HepG2 (cell line): ENCODE data around the gene INO80E. TPM values are rescaled to one million over a fixed set of nuclear protein-coding genes. Genes with fewer than 3 reads are reported as not detected.

Experiments used
- EP300 ChIP-seq, 3 experiments: sonication (generic) in 1 of 3; formaldehyde crosslinking in 1 of 3; IDR thresholded peaks; 2 replicates each; pipeline versions ENCODE4 v1.5.1 to v1.6.1; 2011 to 2020; ENCODE audit warnings: low read depth in 2 of 3, low read length in 2 of 3, borderline replicate concordance in 1 of 3, improper control_type of control experiment in 1 of 3, mild to moderate bottlenecking in 1 of 3, missing genetic modification reagents in 1 of 3, moderate library complexity in 1 of 3
- KDM4B ChIP-seq: sonication (generic); formaldehyde crosslinking; IDR thresholded peaks from 2 replicates; pipeline ENCODE4 v1.4.0; 2020; ENCODE audit warnings: missing genetic modification reagents
- KDM5B ChIP-seq: sonication (generic); formaldehyde crosslinking; IDR thresholded peaks from 2 replicates; pipeline ENCODE4 v1.4.0; 2020; ENCODE audit warnings: missing genetic modification reagents, mild to moderate bottlenecking, borderline replicate concordance
- KLF13 ChIP-seq: sonication (generic); formaldehyde crosslinking; IDR thresholded peaks from 2 replicates; pipeline ENCODE4 v1.4.0; 2020; ENCODE audit warnings: mild to moderate bottlenecking, missing genetic modification reagents
- MED1 ChIP-seq: sonication (generic); formaldehyde crosslinking; IDR thresholded peaks from 2 replicates; pipeline ENCODE4 v1.4.0; 2020; ENCODE audit warnings: missing genetic modification reagents
- NFATC3 ChIP-seq: sonication (generic); formaldehyde crosslinking; IDR thresholded peaks from 2 replicates; pipeline ENCODE4 v1.5.1; 2020; ENCODE audit warnings: mild to moderate bottlenecking, missing genetic modification reagents
- NFKB2 ChIP-seq: sonication (generic); formaldehyde crosslinking; IDR thresholded peaks from 2 replicates; pipeline ENCODE4 v1.4.0; 2020; ENCODE audit warnings: missing genetic modification reagents, borderline replicate concordance
- RXRB ChIP-seq: IDR thresholded peaks from 2 replicates; pipeline ENCODE4 v1.6.1; 2016; ENCODE audit warnings: borderline replicate concordance, missing genetic modification reagents, missing compliant biosample characterization
- SAP130 ChIP-seq: IDR thresholded peaks from 2 replicates; pipeline ENCODE4 v1.6.1; 2016; ENCODE audit warnings: low read depth
- SIN3A ChIP-seq: IDR thresholded peaks from 2 replicates; pipeline ENCODE4 v1.6.1; 2011; ENCODE audit warnings: low read depth, mild to moderate bottlenecking, control low read depth, low read length, borderline replicate concordance
- TARDBP ChIP-seq: sonication (generic); formaldehyde crosslinking; IDR thresholded peaks from 2 replicates; pipeline ENCODE4 v1.8.0; 2022; ENCODE audit warnings: mild to moderate bottlenecking, missing genetic modification reagents
- TBX3 ChIP-seq: fragments of 450-650 bp; IDR thresholded peaks from 2 replicates; pipeline ENCODE4 v1.6.1; 2017; ENCODE audit warnings: antibody characterized with exemption, mild to moderate bottlenecking, inconsistent platforms, borderline replicate concordance
- YY1 ChIP-seq: IDR thresholded peaks from 2 replicates; pipeline ENCODE4 v1.6.1; 2011; ENCODE audit warnings: low read length, low read depth, moderate library complexity, mild to moderate bottlenecking; ENCODE audit not compliant: insufficient read depth, insufficient replicate concordance
- ZBTB21 ChIP-seq: sonication (generic); formaldehyde crosslinking; IDR thresholded peaks from 2 replicates; pipeline ENCODE4 v1.4.0; 2020; ENCODE audit warnings: missing genetic modification reagents
- ZMYM2 ChIP-seq: sonication (generic); formaldehyde crosslinking; IDR thresholded peaks from 2 replicates; pipeline ENCODE4 v1.8.0; 2022; ENCODE audit warnings: mild to moderate bottlenecking, missing genetic modification reagents
- ZNF230 ChIP-seq: sonication (generic); formaldehyde crosslinking; IDR thresholded peaks from 2 replicates; pipeline ENCODE4 v1.4.0; 2020; ENCODE audit warnings: mild to moderate bottlenecking, missing genetic modification reagents
- ZNF432 ChIP-seq: sonication (generic); formaldehyde crosslinking; IDR thresholded peaks from 2 replicates; pipeline ENCODE4 v1.5.0; 2020; ENCODE audit warnings: missing genetic modification reagents, mild to moderate bottlenecking, borderline replicate concordance
- ZNF660 ChIP-seq: sonication (generic); formaldehyde crosslinking; IDR thresholded peaks from 2 replicates; pipeline ENCODE4 v1.5.1; 2020; ENCODE audit warnings: mild to moderate bottlenecking, low read depth, missing genetic modification reagents, borderline replicate concordance
- ZNF878 ChIP-seq: sonication (generic); formaldehyde crosslinking; IDR thresholded peaks from 2 replicates; pipeline ENCODE4 v1.8.1; 2023; ENCODE audit warnings: mild to moderate bottlenecking, missing genetic modification reagents, moderate library complexity
- polyA plus RNA-seq, 8 experiments: library from polyadenylated mRNA; depleted of rRNA in 3 of 8; stranded (reverse) in 7 of 8; unstranded in 1 of 8; fragments of >200 nt; fragmentation: Illumina TruSeq in 4 of 8; extraction: Trizol in 4 of 8; gene quantifications; 2 replicates each; pipeline versions ENCODE4 v1.2.1 to v1.2.3, GENCODE V29; 2011 to 2016; ENCODE audit warnings: low read depth in 4 of 8, missing spikeins in 1 of 8, mixed read lengths in 1 of 8; ENCODE audit not compliant: insufficient read depth in 1 of 8
- total RNA-seq, 5 experiments: library from RNA; depleted of rRNA; stranded (reverse); fragments of >200 nt; fragmentation: Illumina TruSeq; extraction: Trizol; gene quantifications; 2 replicates each; pipeline ENCODE4 v1.2.3, GENCODE V29; 2016; ENCODE audit warnings: low read depth in 1 of 5
- TF ChIP-seq, protein P1 (sequence below): sonication (generic); formaldehyde crosslinking; IDR thresholded peaks from 2 replicates; pipeline ENCODE4 v1.5.0; 2020; ENCODE audit warnings: mild to moderate bottlenecking, missing genetic modification reagents, borderline replicate concordance
- TF ChIP-seq, protein P2 (sequence below): sonication (generic); formaldehyde crosslinking; IDR thresholded peaks from 2 replicates; pipeline ENCODE4 v1.4.0; 2020; ENCODE audit warnings: missing genetic modification reagents, low read depth, mild to moderate bottlenecking, borderline replicate concordance
- TF ChIP-seq, protein P3 (sequence below): sonication (generic); formaldehyde crosslinking; IDR thresholded peaks from 2 replicates; pipeline ENCODE4 v1.4.0; 2020; ENCODE audit warnings: missing genetic modification reagents
- TF ChIP-seq, protein P4 (sequence below): IDR thresholded peaks from 2 replicates; pipeline ENCODE4 v1.6.1; 2016; ENCODE audit warnings: missing compliant biosample characterization, missing genetic modification reagents, borderline replicate concordance
- TF ChIP-seq, protein P5 (sequence below): sonication (generic); formaldehyde crosslinking; IDR thresholded peaks from 2 replicates; pipeline ENCODE4 v1.4.0; 2020; ENCODE audit warnings: mild to moderate bottlenecking, missing genetic modification reagents

The INO80E gene
- total and polyA plus RNA-seq, 2 of the 13 experiments (the other 11 are each of a cell fraction or from before 2014, with no cell fraction given), result 25.8 to 45.6 TPM

DNA sequence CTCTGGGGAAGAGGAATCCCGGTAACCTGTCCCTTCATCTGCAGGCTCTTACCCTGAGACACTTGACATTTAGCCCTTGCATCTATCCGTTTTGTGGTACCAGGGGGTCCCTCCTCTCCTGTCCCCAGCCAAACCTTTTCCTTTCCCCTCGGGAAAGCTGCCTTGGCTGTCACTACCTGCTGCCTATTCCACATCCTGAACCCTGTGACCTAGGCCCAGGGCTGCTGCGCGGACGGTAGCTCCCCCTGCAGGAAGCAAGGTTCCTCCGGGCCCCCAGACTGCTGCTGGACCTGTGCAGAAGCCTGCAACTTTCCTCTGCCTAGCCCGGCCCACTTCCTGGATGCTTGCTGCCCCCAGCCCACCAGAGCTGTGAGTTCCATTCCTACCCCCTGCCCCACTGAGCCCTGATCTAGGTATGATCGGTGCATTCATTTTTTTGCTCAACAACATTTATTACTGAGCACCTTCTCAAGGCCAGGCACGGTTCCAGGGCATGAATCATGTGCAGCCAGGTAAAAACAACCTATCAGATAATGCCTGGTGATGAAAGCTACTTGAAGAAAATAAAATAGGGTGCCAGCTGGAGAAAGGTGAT, 59.0 kb downstream of the INO80E start (continued):
- TF ChIP-seq YY1, result peak; percentile 50
- peak; percentile 67; the same call in 1 of the 2 replicates for TF ChIP-seq ZNF230 (CRISPR knock-in tag)
- TF ChIP-seq NFATC3 (CRISPR knock-in tag), result 0 out of 2 replicates have a peak, but pooled peaks have one; percentile 22
- 0 out of 2 replicates have a peak, but pooled peaks have one; percentile 50 for TF ChIP-seq TARDBP (CRISPR knock-in tag)
- TF ChIP-seq RXRB (CRISPR knock-in tag), result peak; percentile 57; the same call in 1 of the 2 replicates
- no peak for TF ChIP-seq ZBTB21 (CRISPR knock-in tag)
- TF ChIP-seq KDM5B (CRISPR knock-in tag), result 0 out of 2 replicates have a peak, but pooled peaks have one; percentile 49
- TF ChIP-seq, protein P1, sequence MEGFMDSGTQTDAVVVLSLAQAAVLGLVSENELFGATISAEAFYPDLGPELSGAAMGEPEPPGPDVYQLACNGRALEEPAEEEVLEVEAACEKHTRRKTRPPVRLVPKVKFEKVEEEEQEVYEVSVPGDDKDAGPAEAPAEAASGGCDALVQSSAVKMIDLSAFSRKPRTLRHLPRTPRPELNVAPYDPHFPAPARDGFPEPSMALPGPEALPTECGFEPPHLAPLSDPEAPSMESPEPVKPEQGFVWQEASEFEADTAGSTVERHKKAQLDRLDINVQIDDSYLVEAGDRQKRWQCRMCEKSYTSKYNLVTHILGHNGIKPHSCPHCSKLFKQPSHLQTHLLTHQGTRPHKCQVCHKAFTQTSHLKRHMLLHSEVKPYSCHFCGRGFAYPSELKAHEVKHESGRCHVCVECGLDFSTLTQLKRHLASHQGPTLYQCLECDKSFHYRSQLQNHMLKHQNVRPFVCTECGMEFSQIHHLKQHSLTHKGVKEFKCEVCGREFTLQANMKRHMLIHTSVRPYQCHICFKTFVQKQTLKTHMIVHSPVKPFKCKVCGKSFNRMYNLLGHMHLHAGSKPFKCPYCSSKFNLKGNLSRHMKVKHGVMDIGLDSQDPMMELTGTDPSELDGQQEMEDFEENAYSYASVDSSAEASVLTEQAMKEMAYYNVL (CRISPR knock-in tag), result no peak
- TF ChIP-seq, protein P2, sequence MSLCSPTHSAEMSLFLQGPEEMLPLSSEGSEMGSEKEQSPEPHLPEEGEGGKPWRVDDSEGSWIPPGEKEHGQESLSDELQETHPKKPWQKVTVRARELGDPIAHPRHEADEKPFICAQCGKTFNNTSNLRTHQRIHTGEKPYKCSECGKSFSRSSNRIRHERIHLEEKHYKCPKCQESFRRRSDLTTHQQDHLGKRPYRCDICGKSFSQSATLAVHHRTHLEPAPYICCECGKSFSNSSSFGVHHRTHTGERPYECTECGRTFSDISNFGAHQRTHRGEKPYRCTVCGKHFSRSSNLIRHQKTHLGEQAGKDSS (CRISPR knock-in tag), result peak; percentile 70; the same call in 1 of the 2 replicates
- no peak for TF ChIP-seq ZNF432 (CRISPR knock-in tag)
- peak; percentile 72 for TF ChIP-seq SAP130 (CRISPR knock-in tag)
- TF ChIP-seq ZMYM2 (CRISPR knock-in tag), result no peak
- TF ChIP-seq SIN3A, result 0 out of 2 replicates have a peak, but pooled peaks have one; percentile 49
- no peak for TF ChIP-seq MED1 (CRISPR knock-in tag)
- TF ChIP-seq ZNF878 (CRISPR knock-in tag), result no peak
- 0 out of 2 replicates have a peak, but pooled peaks have one; percentile 61 for TF ChIP-seq KDM4B (CRISPR knock-in tag)
- TF ChIP-seq, protein P3, sequence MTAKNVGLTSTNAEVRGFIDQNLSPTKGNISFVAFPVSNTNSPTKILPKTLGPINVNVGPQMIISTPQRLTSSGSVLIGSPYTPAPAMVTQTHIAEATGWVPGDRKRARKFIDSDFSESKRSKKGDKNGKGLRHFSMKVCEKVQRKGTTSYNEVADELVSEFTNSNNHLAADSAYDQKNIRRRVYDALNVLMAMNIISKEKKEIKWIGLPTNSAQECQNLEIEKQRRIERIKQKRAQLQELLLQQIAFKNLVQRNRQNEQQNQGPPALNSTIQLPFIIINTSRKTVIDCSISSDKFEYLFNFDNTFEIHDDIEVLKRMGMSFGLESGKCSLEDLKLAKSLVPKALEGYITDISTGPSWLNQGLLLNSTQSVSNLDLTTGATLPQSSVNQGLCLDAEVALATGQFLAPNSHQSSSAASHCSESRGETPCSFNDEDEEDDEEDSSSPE, result 0 out of 2 replicates have a peak, but pooled peaks have one; percentile 21
- TF ChIP-seq, protein P4, sequence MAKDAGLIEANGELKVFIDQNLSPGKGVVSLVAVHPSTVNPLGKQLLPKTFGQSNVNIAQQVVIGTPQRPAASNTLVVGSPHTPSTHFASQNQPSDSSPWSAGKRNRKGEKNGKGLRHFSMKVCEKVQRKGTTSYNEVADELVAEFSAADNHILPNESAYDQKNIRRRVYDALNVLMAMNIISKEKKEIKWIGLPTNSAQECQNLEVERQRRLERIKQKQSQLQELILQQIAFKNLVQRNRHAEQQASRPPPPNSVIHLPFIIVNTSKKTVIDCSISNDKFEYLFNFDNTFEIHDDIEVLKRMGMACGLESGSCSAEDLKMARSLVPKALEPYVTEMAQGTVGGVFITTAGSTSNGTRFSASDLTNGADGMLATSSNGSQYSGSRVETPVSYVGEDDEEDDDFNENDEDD (CRISPR knock-in tag), result 0 out of 2 replicates have a peak, but pooled peaks have one; percentile 28
- TF ChIP-seq, protein P5, sequence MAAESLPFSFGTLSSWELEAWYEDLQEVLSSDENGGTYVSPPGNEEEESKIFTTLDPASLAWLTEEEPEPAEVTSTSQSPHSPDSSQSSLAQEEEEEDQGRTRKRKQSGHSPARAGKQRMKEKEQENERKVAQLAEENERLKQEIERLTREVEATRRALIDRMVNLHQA (CRISPR knock-in tag), result no peak
- TF ChIP-seq ZNF660 (CRISPR knock-in tag), result no peak
- TF ChIP-seq NFKB2 (CRISPR knock-in tag), result 0 out of 2 replicates have a peak, but pooled peaks have one; percentile 40
- TF ChIP-seq KLF13, result 0 out of 2 replicates have a peak, but pooled peaks have one; percentile 21
- no peak for TF ChIP-seq TBX3
- TF ChIP-seq EP300 (IDR thresholded peaks at IDR 0.05; ENCODE audit: low read depth in 2 of 2, low read length in 2 of 2), result no peak
- no peak for TF ChIP-seq EP300 (CRISPR knock-in tag; IDR thresholded peaks at IDR 0.05; ENCODE audit: borderline replicate concordance)
